ENCODE results near the gene CTNS.

The CTNS gene

DNA sequence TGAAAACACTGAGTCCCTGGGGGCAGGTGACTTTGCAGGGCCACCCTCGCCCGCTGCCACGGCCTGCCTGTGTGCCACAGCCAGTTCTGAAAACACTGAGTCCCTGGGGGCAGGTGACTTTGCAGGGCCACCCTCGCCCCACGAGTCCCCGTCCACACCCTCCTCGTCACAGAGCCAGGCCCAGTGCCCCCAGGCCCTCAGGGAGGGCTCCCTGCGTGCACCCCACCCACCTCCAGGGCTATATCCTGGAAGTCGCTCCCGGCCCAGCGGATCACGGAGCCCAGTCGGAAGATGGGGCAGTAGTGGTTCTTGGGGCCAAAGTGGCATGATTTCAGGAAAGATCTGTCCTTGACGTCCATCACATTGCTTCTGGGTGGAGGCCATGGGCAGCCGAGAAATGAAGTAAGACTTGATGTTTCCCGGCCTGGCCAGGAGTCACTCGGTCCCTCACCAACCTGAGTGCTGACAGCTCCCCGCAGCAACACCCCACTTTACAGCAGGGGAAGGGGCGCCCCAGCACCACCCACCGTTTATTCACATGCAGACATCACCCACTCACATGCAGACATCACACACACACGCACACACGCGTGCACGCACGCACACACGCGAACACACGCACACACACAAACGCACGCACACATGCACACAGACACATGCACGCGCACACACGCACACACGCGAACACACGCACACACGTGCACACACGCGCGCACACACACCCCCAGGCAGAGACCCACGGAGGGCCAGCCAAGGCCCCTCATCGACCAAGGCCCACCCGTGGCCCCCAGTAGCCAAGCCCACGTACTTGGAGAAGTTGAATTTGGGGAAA lies 52.9 kb downstream of the CTNS start:
- TF ChIP-seq, protein P1, sequence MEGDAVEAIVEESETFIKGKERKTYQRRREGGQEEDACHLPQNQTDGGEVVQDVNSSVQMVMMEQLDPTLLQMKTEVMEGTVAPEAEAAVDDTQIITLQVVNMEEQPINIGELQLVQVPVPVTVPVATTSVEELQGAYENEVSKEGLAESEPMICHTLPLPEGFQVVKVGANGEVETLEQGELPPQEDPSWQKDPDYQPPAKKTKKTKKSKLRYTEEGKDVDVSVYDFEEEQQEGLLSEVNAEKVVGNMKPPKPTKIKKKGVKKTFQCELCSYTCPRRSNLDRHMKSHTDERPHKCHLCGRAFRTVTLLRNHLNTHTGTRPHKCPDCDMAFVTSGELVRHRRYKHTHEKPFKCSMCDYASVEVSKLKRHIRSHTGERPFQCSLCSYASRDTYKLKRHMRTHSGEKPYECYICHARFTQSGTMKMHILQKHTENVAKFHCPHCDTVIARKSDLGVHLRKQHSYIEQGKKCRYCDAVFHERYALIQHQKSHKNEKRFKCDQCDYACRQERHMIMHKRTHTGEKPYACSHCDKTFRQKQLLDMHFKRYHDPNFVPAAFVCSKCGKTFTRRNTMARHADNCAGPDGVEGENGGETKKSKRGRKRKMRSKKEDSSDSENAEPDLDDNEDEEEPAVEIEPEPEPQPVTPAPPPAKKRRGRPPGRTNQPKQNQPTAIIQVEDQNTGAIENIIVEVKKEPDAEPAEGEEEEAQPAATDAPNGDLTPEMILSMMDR (IDR thresholded peaks at IDR 0.05; ENCODE audit: insufficient read depth, low read depth, low read length, missing control alignments), result no peak
- DNase-seq (ENCODE audit: low read depth), result no peak

DNA sequence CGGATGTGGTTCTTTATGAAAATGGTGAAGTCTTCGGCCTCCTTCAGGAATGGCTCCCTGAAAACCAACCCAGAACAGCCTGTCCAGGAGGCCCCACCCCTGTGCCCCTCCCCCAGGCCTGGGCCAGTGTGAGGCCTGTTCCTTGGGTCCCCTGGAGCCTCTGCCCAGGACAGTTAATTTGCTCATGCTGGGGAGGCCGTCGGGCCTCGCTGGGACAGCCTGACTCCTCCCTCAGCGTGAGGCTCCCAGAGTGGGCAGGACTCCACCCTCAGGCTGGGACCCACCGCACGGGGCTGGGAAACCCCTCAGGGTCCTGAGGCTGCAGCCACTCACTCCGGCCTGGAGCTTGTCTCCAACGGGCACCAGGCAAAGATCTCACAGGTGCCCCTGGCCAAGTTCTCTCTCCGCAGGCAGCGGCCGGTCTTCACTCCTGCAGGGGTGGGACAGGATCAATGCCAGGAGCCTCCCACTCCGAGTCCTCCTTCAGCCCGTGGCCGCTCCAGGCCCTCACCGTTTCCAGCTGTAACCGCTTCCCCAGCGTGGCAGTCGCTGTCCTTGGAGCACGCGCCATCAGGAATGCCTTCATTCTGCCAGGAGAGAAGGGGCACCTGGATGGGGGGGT lies 53.6 kb downstream of the CTNS start:
- TF ChIP-seq, protein P1 (IDR thresholded peaks at IDR 0.05; ENCODE audit: insufficient read depth, low read depth, low read length, missing control alignments), result no peak
- no peak overlapping the region for H3K4me3 ChIP-seq (ENCODE audit: low read length)
- DNase-seq (ENCODE audit: low read depth), result no peak

More for the DNA sequence above, 52.9 kb downstream of the CTNS start:
- H3K4me3 ChIP-seq (ENCODE audit: low read length), result no peak overlapping the region

DNA sequence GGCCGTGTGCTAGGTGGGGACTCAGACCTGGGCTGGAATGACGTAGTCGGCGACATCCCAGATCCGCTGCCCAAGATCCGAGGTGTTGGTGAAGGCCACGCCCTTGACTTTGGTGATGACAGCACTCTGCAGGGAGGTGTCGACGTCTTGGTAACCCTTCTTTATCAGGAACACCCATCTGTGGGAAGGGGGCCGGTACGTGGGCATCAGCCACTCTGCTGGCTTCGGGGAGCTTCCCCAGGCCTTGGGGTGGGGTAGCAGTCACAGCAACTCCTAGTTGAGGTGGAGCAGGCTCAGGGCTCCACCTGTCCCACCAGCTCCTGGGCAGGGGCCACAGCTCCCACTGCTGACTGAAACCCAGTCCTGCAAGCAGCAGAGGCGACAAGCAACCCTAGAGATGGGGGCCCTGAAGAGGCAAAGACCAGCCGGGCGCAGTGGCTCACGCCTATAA lies 55.1 kb downstream of the CTNS start:
- TF ChIP-seq, protein P1 (IDR thresholded peaks at IDR 0.05; ENCODE audit: insufficient read depth, low read depth, low read length, missing control alignments), result no peak
- DNase-seq (ENCODE audit: low read depth), result no peak
- no peak overlapping the region for H3K4me3 ChIP-seq (ENCODE audit: low read length)

DNA sequence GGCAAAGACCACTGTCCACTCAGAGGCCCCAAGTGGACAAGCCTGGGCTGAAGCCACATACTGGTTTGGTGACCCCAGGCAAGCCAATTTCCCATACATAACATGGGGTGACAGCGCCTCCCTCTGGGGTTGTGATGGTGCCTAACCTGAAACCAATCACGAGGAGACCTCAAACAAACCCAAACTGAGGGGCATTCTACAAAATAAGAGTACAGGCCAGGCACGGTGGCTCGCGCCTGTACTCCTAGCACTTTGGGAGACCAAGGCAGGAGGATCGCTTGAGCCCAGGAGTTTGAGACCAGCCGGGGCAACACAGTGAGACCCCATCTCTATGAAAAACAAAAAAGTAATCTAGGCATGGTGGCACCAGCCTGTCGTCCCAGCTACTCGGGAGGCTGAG lies 55.8 kb downstream of the CTNS start:
- TF ChIP-seq, protein P1 (IDR thresholded peaks at IDR 0.05; ENCODE audit: insufficient read depth, low read depth, low read length, missing control alignments), result no peak

DNA sequence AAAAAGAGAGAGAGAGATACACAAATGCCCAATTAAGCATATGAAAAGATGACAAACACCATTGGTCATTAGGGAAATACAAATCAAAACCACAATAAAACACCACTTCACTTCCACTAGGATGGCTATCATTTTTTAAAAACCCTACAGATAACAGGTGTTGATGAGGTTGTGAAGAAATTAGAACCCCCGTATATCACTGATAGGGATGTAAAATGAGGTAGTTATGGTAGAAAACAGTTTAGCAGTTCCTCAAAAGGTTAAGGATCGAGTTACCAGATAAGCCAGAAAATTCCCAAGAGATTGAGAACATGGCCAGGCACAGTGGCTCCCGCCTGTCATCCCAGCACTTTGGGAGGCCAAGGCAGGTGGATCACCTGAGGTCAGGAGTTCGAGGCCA lies 56.6 kb downstream of the CTNS start:
- TF ChIP-seq, protein P1 (IDR thresholded peaks at IDR 0.05; ENCODE audit: insufficient read depth, low read depth, low read length, missing control alignments), result no peak
- H3K4me3 ChIP-seq (ENCODE audit: low read length), result no peak overlapping the region
- no peak for DNase-seq (ENCODE audit: low read depth)

More for the DNA sequence above, 55.8 kb downstream of the CTNS start:
- H3K4me3 ChIP-seq (ENCODE audit: low read length), result no peak overlapping the region
- no peak for DNase-seq (ENCODE audit: low read depth)

DNA sequence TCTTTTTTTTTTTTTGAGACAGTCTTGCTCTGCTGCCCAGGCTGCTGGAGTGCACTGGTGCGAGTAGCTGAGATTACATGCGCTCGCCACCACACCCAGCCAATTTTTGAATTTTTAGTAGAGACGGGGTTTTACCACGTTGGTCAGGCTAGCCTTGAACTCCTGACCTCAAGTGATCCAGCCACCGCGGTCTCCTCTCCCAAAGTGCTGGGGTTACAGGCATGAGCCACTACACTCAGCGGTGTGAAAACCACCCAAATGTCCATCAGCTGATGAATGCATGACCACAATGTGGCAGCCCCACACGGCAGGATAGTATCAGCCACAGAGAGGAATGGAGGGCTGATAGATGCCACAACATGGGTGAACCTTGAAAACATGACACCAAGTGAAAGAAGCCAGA lies 57.3 kb downstream of the CTNS start:
- TF ChIP-seq, protein P1 (IDR thresholded peaks at IDR 0.05; ENCODE audit: insufficient read depth, low read depth, low read length, missing control alignments), result no peak
- no peak for DNase-seq (ENCODE audit: low read depth)
- no peak overlapping the region for H3K4me3 ChIP-seq (ENCODE audit: low read length)

Data from epithelial cell of esophagus (primary cell).